H1 (cell line): Measurements from ENCODE around the gene GOLGA1.

Experiments
- EZH2 ChIP-seq: fragments of 200-600 bp; sonication (generic); IDR thresholded peaks from 2 replicates; pipeline ENCODE4 v1.7.1; 2012; ENCODE audit warnings: low read depth, mild to moderate bottlenecking, moderate library complexity, low read length, inconsistent platforms; ENCODE audit not compliant: severe bottlenecking
- MAFK ChIP-seq: IDR thresholded peaks from 2 replicates; pipeline ENCODE4 v1.6.1; 2012; ENCODE audit warnings: low read depth, mild to moderate bottlenecking, improper control_type of control experiment, low read length
- POLR2A ChIP-seq, 2 experiments: IDR thresholded peaks; 1 replicate in 1 of 2; 2 replicates in 1 of 2; pipeline ENCODE4 v1.6.1; 2011; ENCODE audit warnings: low read depth in 2 of 2, low read length in 2 of 2, mild to moderate bottlenecking in 2 of 2; ENCODE audit errors: control extremely low read depth in 1 of 2
- RXRA ChIP-seq: IDR thresholded peaks from 2 replicates; pipeline ENCODE4 v1.6.1; 2011; ENCODE audit warnings: low read depth, mild to moderate bottlenecking, low read length, moderate library complexity; ENCODE audit not compliant: insufficient read depth
- YY1 ChIP-seq: IDR thresholded peaks from 2 replicates; pipeline ENCODE4 v1.6.1; 2011; ENCODE audit warnings: low read depth, mild to moderate bottlenecking, low read length
- ZNF274 ChIP-seq: IDR thresholded peaks from 2 replicates; pipeline ENCODE4 v1.7.0; 2012; ENCODE audit warnings: low read length, borderline replicate concordance; ENCODE audit errors: extremely low read depth
- TF ChIP-seq, protein P1 (sequence below), 3 experiments: IDR thresholded peaks; 1 replicate in 2 of 3; 2 replicates in 1 of 3; pipeline versions ENCODE4 v1.5.1 to v1.6.1; 2011; ENCODE audit warnings: low read length in 3 of 3, mild to moderate bottlenecking in 3 of 3, inconsistent platforms in 2 of 3, low read depth in 1 of 3, moderate library complexity in 1 of 3; ENCODE audit not compliant: insufficient read depth in 1 of 3; ENCODE audit errors: control extremely low read depth in 1 of 3

DNA sequence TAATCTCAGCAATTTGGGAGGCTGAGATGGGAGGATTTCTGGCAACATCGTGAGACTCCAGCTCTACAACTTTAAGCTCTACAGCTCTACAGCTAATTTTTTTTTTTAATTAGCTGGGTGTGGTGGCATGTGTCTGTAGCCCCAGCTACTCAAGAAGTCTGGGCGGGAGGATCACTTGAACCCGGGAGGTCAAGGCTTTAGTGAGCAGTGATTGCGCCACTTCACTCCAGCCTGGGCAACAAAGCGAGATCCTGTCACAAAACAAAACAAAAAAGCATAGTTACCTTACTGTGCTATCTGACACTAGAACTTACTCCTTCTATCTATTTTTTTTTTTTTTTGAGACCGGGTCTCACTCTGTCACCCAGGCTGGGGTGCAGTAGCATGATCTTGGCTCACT, 93.9 kb downstream of the GOLGA1 start:
- TF ChIP-seq POLR2A (IDR thresholded peaks at IDR 0.05; ENCODE audit: control extremely low read depth in 1 of 2, low read depth in 2 of 2, low read length in 2 of 2) (no peak), YY1 (no peak), RXRA (no peak), MAFK (no peak), ZNF274 (no peak), EZH2 (no peak)
- TF ChIP-seq, protein P1, sequence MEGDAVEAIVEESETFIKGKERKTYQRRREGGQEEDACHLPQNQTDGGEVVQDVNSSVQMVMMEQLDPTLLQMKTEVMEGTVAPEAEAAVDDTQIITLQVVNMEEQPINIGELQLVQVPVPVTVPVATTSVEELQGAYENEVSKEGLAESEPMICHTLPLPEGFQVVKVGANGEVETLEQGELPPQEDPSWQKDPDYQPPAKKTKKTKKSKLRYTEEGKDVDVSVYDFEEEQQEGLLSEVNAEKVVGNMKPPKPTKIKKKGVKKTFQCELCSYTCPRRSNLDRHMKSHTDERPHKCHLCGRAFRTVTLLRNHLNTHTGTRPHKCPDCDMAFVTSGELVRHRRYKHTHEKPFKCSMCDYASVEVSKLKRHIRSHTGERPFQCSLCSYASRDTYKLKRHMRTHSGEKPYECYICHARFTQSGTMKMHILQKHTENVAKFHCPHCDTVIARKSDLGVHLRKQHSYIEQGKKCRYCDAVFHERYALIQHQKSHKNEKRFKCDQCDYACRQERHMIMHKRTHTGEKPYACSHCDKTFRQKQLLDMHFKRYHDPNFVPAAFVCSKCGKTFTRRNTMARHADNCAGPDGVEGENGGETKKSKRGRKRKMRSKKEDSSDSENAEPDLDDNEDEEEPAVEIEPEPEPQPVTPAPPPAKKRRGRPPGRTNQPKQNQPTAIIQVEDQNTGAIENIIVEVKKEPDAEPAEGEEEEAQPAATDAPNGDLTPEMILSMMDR (IDR thresholded peaks at IDR 0.05; ENCODE audit: control extremely low read depth in 1 of 3, insufficient read depth in 1 of 3, low read depth in 1 of 3, low read length in 3 of 3) = no peak
